HG02852 (cell line): ENCODE measurements around the gene SLC35B4.
A peak's percentile ranks its signal among the peaks of the same experiment; 100 is the strongest.
"Not testable (repeated sequence)": the region's sequence is repeated elsewhere in the genome, so short reads cannot be mapped to it uniquely, and the experiment has no call there.

Experiments
- ATAC-seq: cut with Tn5 transposase; IDR thresholded peaks from one replicate; pipeline ENCODE4 v1.9.1; 2021; ENCODE audit warnings: mild to moderate bottlenecking, moderate library complexity; ENCODE audit not compliant: unreplicated experiment

Gene SLC35B4

GRCh38 chr7:134295982-134296381 is 20.7 kb downstream of the SLC35B4 start:
- ATAC-seq: not testable (repeated sequence)

GRCh38 chr7:134293002-134293740 is 23.6 kb downstream of the SLC35B4 start:
- ATAC-seq: peak; percentile 100

DNA sequence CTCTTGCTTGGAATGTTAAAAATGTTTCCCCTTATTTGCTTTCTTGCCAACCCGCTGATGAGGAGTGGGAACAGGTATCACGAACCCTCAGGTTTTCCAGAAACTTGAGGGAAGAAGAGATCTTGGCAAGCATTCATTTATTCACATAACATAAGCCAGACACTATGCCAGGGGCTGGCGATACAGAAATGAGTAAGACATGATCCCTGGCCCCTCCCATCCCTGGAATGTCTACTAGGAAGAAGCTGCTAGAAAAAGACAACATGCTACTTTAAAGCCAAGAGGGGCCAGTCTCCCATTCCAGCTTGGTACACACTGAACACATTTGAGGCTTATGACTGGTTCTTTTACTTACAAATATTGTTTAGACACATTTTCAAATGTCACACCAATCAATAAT is 26.4 kb downstream of the SLC35B4 start:
- ATAC-seq: no peak

GRCh38 chr7:134289841-134290240 is 26.9 kb downstream of the SLC35B4 start:
- ATAC-seq: no peak

DNA sequence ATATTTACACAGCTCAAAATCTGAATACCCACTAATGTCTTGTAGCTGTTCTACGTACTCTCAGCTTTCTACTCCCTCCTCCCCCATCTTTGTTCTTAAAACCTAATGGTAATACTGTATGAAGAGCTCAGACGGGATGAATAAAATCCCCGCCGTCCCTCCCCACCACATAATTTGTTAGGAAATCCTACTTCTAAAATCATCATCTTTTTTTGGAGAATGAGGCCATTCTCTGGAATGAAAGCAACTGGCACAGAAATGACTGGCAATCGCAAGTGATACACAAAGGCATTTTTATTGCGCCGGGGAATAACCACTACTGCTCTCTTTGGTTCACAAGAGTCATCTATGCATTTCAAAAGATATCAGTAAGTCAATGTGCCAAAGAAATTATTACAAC is 27.3 kb downstream of the SLC35B4 start:
- no peak for ATAC-seq

- no peak for ATAC-seq
These were observed 28.6 kb downstream of the SLC35B4 start for GRCh38 chr7:134287916-134288659.

DNA sequence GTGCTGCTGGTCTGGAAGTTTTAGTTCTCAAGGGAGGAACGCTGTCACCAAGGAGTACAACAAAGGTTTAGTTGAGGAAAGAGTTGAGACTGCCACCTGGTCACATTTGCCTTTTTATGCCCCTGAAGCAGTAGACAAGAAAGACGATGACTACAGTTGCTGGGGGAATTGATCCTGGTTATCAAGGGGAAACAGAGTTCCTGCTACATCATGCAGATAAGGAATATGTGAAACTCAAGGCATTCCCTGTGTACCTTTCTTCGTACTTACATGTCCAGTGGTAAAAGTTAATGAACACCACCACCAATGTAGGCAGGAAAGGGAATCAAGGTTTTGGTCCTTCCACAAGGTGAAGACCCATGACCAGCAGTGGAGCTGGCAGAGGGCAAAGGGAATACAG is 31.8 kb downstream of the SLC35B4 start:
- no peak for ATAC-seq

DNA sequence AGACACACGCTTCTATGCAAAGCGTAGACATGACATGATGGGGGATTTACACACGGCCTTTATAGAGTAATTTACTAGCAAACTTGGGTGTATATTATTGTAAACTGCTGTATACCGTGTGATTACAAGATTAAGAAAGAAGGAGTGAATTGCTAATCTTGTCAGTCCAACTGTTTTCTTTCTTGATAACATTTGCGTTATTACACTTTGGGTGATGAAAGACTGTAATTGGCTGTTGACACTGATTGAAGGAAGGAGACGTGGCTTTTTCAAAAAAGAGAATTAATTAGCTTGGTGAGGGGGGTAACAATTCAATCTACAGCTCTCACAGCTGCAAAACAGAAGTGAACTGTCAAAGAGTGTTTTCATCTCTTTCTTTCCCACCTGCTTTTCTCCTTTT is 32.7 kb downstream of the SLC35B4 start:
- ATAC-seq: no peak

GRCh38 chr7:134280508-134280907 is 36.2 kb downstream of the SLC35B4 start:
- ATAC-seq: no peak

DNA sequence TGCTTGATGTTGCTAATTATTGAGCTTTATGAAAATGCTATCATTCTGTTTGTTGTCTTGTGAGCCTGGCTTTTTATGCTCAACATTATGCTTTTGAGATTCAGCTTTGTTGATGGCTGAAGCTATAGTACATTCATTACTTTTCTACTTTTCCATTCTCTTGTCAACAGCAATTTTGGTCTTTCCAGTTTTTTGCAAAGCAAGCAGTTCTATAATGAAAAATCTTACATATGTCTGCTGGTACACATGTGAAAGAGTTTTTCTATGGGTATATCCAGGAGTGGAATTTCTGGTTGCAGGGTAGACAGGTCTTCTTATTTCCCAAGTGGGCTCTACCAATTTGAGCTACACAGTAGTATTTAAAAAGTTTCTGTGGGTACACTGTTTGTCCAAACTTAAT is 36.8 kb downstream of the SLC35B4 start:
- ATAC-seq: no peak

- ATAC-seq: no peak
These were observed 37.4 kb downstream of the SLC35B4 start for GRCh38 chr7:134279336-134279735.

DNA sequence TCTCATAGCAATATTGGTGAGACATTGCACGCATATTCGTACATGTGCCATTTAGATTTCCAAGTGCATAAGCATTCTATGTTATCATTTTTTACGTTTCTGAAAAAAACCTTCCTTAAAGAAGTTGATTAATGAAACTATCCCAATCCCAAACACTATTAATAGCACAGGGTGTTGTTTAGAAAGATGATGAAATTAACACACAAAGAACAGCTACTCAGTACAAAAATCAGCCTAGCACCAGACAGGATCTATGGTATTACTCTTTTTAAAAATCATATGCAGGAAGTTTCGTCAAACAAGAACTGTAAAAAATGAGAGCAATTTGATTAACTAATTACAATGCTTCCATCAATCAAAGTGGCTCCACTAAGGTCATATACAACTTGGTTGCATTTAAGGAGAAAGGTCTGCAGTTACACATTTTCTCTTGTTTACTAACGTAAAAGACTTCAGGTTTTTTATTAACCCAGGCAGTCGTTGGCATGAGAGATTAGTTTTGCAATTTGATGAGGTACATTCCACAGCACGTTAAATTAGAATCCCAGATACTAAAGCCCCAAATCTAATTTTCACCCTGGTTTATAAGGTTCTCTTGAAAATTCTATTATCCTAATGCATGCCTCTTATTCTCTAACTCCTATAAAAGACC is 38.1 kb downstream of the SLC35B4 start:
- no peak for ATAC-seq

GRCh38 chr7:134276951-134277350 is 39.8 kb downstream of the SLC35B4 start:
- no peak for ATAC-seq

- no peak for ATAC-seq
These were observed 54.4 kb downstream of the SLC35B4 start for GRCh38 chr7:134262322-134262721.

- ATAC-seq: no peak
These were observed 60.9 kb downstream of the SLC35B4 start for GRCh38 chr7:134255814-134256213.

DNA sequence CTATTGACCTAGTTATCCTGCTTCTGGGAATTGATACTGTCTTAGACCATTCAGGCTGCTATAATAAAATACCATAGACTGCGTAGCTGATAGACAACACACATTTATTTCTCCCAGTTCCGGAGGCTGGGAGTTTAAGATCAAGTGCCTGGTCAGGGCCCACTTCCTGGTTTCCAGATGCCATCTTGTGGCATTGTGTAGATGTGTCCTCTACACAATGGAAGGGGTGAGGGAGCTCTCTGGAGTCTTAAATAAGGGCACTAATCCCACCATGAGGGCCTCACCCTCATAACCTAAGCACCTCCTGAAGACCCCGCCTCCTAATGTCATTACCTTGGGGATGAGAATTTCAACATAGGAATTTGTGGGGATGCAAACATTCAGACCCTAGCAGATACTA is 62.4 kb downstream of the SLC35B4 start:
- ATAC-seq: no peak

GRCh38 chr7:134248196-134248595 is 68.5 kb downstream of the SLC35B4 start:
- ATAC-seq: no peak

DNA sequence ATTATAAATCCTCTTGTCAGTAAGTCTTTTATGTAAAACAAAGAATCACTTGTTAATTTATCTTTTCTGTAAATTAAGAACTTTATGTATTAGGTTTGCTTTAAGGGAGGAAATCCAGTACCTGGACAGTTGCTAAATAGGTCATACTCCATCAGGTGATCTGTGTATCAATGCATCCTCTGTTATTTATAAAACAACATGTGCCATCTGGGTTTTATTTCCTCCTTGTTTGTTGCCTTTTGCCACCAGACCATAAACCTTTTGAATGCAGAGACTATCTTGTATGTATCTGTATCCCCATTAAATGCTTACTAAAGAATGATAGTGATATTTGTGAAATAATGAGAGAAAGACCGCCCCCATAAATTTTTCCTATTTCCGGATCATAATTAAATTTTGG is 70.0 kb downstream of the SLC35B4 start:
- no peak for ATAC-seq

- ATAC-seq: no peak
These were observed 70.4 kb downstream of the SLC35B4 start for GRCh38 chr7:134246347-134246746.

GRCh38 chr7:134245253-134245652 is 71.5 kb downstream of the SLC35B4 start:
- no peak for ATAC-seq
